ENCODE data around the gene CRB1.

The CRB1 gene

GRCh38 chr1:197268012-197268411 lies at the start of gene CRB1:
Gene CRB1, plus strand, starts transcription at chr1:197268252. Its CDS starts 161 bp downstream, at chr1:197268413.
- no peak for DNase-seq (ENCODE audit: low read depth)

GRCh38 chr1:197218857-197219256 lies 49.2 kb upstream of the CRB1 start:
- no peak for DNase-seq (ENCODE audit: low read depth)

GRCh38 chr1:197222025-197222685 lies 45.9 kb upstream of the CRB1 start:
- DNase-seq (ENCODE audit: low read depth), result no peak

GRCh38 chr1:197222780-197223179 lies 45.3 kb upstream of the CRB1 start:
- no peak for DNase-seq (ENCODE audit: low read depth)

- DNase-seq (ENCODE audit: low read depth), result no peak
Measured at GRCh38 chr1:197224160-197224559, 43.9 kb upstream of the CRB1 start.

GRCh38 chr1:197225611-197226010 lies 42.4 kb upstream of the CRB1 start:
- no peak for DNase-seq (ENCODE audit: low read depth)

GRCh38 chr1:197234581-197234980 lies 33.5 kb upstream of the CRB1 start:
- DNase-seq (ENCODE audit: low read depth), result no peak

- no peak for DNase-seq (ENCODE audit: low read depth)
Measured at GRCh38 chr1:197235355-197235754, 32.7 kb upstream of the CRB1 start.

- DNase-seq (ENCODE audit: low read depth), result no peak
Measured at GRCh38 chr1:197247465-197247864, 20.6 kb upstream of the CRB1 start.

GRCh38 chr1:197249324-197249723 lies 18.7 kb upstream of the CRB1 start:
- DNase-seq (ENCODE audit: low read depth), result no peak

GRCh38 chr1:197250616-197251015 lies 17.4 kb upstream of the CRB1 start:
- DNase-seq (ENCODE audit: low read depth), result no peak

- no peak for DNase-seq (ENCODE audit: low read depth)
Measured at GRCh38 chr1:197252973-197253372, 15.1 kb upstream of the CRB1 start.

- no peak for DNase-seq (ENCODE audit: low read depth)
Measured at GRCh38 chr1:197254866-197255265, 13.2 kb upstream of the CRB1 start.

- DNase-seq (ENCODE audit: low read depth), result no peak
Measured at GRCh38 chr1:197264936-197265567, 3.0 kb upstream of the CRB1 start.

GRCh38 chr1:197269053-197269452 lies 1.0 kb downstream of the CRB1 start:
- DNase-seq (ENCODE audit: low read depth), result no peak

- DNase-seq (ENCODE audit: low read depth), result no peak
Measured at GRCh38 chr1:197272791-197273190, 4.7 kb downstream of the CRB1 start.

GRCh38 chr1:197277166-197277565 lies 9.1 kb downstream of the CRB1 start:
- DNase-seq (ENCODE audit: low read depth), result no peak

GRCh38 chr1:197284325-197284724 lies 16.3 kb downstream of the CRB1 start:
- DNase-seq (ENCODE audit: low read depth), result no peak

- no peak for DNase-seq (ENCODE audit: low read depth)
Measured at GRCh38 chr1:197284966-197285365, 16.9 kb downstream of the CRB1 start.

GRCh38 chr1:197285526-197286205 lies 17.6 kb downstream of the CRB1 start:
- DNase-seq (ENCODE audit: low read depth), result no peak

GRCh38 chr1:197286634-197287033 lies 18.6 kb downstream of the CRB1 start:
- DNase-seq (ENCODE audit: low read depth), result no peak

GRCh38 chr1:197287863-197288262 lies 19.8 kb downstream of the CRB1 start:
- no peak for DNase-seq (ENCODE audit: low read depth)

- DNase-seq (ENCODE audit: low read depth), result no peak
Measured at GRCh38 chr1:197302775-197303174, 34.7 kb downstream of the CRB1 start.
